ENCODE measurements around the gene RADIL.

Gene RADIL

GRCh38 chr7:4749363-4749762 lies 134.2 kb downstream of the RADIL start:
- H3K4me3 ChIP-seq (ENCODE audit: low read depth, low read length) = no peak overlapping the region
- ChIA-PET CTCF (interaction anchor here (1.0 kb wide), 1 partner anchor 89 kb away, joined by 4 read pairs; no protein-coding TSS in a partner anchor), POLR2A (no interaction called here)
- H3K9me3 ChIP-seq (ENCODE audit: control insufficient read depth, insufficient read depth, low read depth, low read length) = no peaks in the 10 kb centered on the region
- H3K4me1 ChIP-seq (ENCODE audit: control insufficient read depth, insufficient read depth, low read length) = peaks cover 9% of the 10 kb centered on the region
- TF ChIP-seq ZNF426 (tag by site-specific recombination; IDR thresholded peaks at IDR 0.05) (no peak), ZNF23 (tag by site-specific recombination; IDR thresholded peaks at IDR 0.05; ENCODE audit: borderline replicate concordance) (no peak), GLIS1 (tag by site-specific recombination; IDR thresholded peaks at IDR 0.05) (no peak), RBAK (tag by site-specific recombination; IDR thresholded peaks at IDR 0.05) (no peak), ZNF350 (tag by site-specific recombination; IDR thresholded peaks at IDR 0.05) (no peak), ZNF639 (tag by site-specific recombination; IDR thresholded peaks at IDR 0.05) (no peak), ZNF18 (tag by site-specific recombination; IDR thresholded peaks at IDR 0.05) (no peak), ZNF391 (tag by site-specific recombination; IDR thresholded peaks at IDR 0.05; ENCODE audit: borderline replicate concordance, low read depth) (no peak), ZNF521 (tag by site-specific recombination; IDR thresholded peaks at IDR 0.05) (no peak), SCRT2 (tag by site-specific recombination; IDR thresholded peaks at IDR 0.05) (no peak), BCL11A (tag by site-specific recombination; IDR thresholded peaks at IDR 0.05; ENCODE audit: low read depth) (no peak), YY1 (tag by site-specific recombination; IDR thresholded peaks at IDR 0.05) (no peak), ZNF404 (tag by site-specific recombination; IDR thresholded peaks at IDR 0.05) (no peak), ZNF280C (tag by site-specific recombination; IDR thresholded peaks at IDR 0.05) (no peak), ZBTB11 (tag by site-specific recombination; conservative IDR thresholded peaks at IDR 0.05; ENCODE audit: low read depth) (no peak), ZNF571 (tag by site-specific recombination; IDR thresholded peaks at IDR 0.05) (no peak)
- H3K36me3 ChIP-seq (ENCODE audit: control insufficient read depth in 2 of 2, insufficient read depth in 1 of 2, low read length in 2 of 2) = peaks cover 9 to 28% of the 10 kb centered on the region in 2 experiments; a peak in 2 of 3 replicates
- no peak overlapping the region for H3K27ac ChIP-seq (ENCODE audit: extremely low read depth, low read depth, low read length)
